B cell (primary cell): ENCODE results near the gene CAMK1D. TPM values are rescaled to one million over a fixed set of nuclear protein-coding genes. Genes with fewer than 3 reads are reported as not detected.

Experiments used
- ATAC-seq: fragments of 200-7000 bp; cut with Tn5 transposase; one replicate; pipeline ENCODE4 v1.10.0; 2021; ENCODE audit warnings: low read depth, mild to moderate bottlenecking, moderate number of reproducible peaks, moderate library complexity
- CTCF ChIA-PET: fragments of 350-600 bp; sonication (Branson Sonifier 250); formaldehyde crosslinking; loops from one replicate; lab custom pipeline; 2021; ENCODE audit warnings: antibody characterized with exemption, inconsistent platforms; lab: Charles Lee
- POLR2A ChIA-PET: fragments of 350-600 bp; sonication (Branson Sonifier 250); formaldehyde crosslinking; loops from one replicate; lab custom pipeline; 2021; ENCODE audit warnings: antibody characterized with exemption; lab: Charles Lee
- DNase-seq: peaks from one replicate; pipeline ENCODE4 v3.0.0; 2013
- H2AFZ ChIP-seq: 2 replicates; pipeline ENCODE4 v1.6.1; 2012; ENCODE audit warnings: mild to moderate bottlenecking, low read depth, low read length; ENCODE audit not compliant: insufficient read depth, poor library complexity, severe bottlenecking
- H3K27ac ChIP-seq, 2 donors: 1 replicate in 1 of 2; 2 replicates in 1 of 2; pipeline ENCODE4 v1.5.1; 2012 to 2013; ENCODE audit warnings: low read length in 2 of 2, mild to moderate bottlenecking in 2 of 2, moderate library complexity in 1 of 2
- H3K27me3 ChIP-seq, 4 experiments: fragments of 200-600 bp in 1 of 4; sonication (generic) in 1 of 4; replicated peaks in 1 of 4; 1 replicate in 2 of 4; 2 replicates in 2 of 4; pipeline versions ENCODE4 v1.6.1 to v1.7.0; 2013 to 2016; ENCODE audit warnings: low read length in 3 of 4, mild to moderate bottlenecking in 2 of 4, mixed read lengths in 1 of 4, moderate library complexity in 1 of 4; ENCODE audit not compliant: insufficient read depth in 4 of 4, control insufficient read depth in 3 of 4; ENCODE audit errors: control extremely low read depth in 1 of 4
- H3K36me3 ChIP-seq, 2 experiments: replicated peaks in 1 of 2; 1 replicate in 1 of 2; 2 replicates in 1 of 2; pipeline versions ENCODE4 v1.6.1 to v1.7.1; 2013; ENCODE audit warnings: low read length in 1 of 2; ENCODE audit not compliant: insufficient read depth in 2 of 2, control insufficient read depth in 1 of 2; ENCODE audit errors: control extremely low read depth in 1 of 2, extremely low read depth in 1 of 2
- H3K4me1 ChIP-seq, 2 donors: fragments of 200-600 bp in 1 of 2; sonication (generic) in 1 of 2; 1 replicate in 1 of 2; 2 replicates in 1 of 2; pipeline versions ENCODE4 v1.5.1 to v1.6.1; 2013 to 2017; ENCODE audit warnings: low read length in 2 of 2; ENCODE audit not compliant: control insufficient read depth in 2 of 2, insufficient read depth in 2 of 2
- H3K4me2 ChIP-seq: replicated peaks from 2 replicates; pipeline ENCODE3; 2012; ENCODE audit warnings: mild to moderate bottlenecking, low read depth, low read length; ENCODE audit not compliant: poor library complexity, severe bottlenecking
- H3K4me3 ChIP-seq, 5 experiments: fragments of 200-600 bp in 1 of 5; sonication (generic) in 1 of 5; 1 replicate in 3 of 5; 2 replicates in 2 of 5; pipeline versions ENCODE4 v1.5.1 to v1.7.0; 2011 to 2016; ENCODE audit warnings: low read length in 4 of 5, mild to moderate bottlenecking in 4 of 5, low read depth in 2 of 5, control low read depth in 1 of 5, moderate library complexity in 1 of 5; ENCODE audit not compliant: insufficient read depth in 1 of 5; ENCODE audit errors: control extremely low read depth in 1 of 5, extremely low read depth in 1 of 5
- H3K79me2 ChIP-seq: fragments of 200-600 bp; sonication (generic); one replicate; pipeline ENCODE4 v1.6.0; 2016; ENCODE audit warnings: low read length; ENCODE audit not compliant: control insufficient read depth, insufficient read depth
- H3K9ac ChIP-seq: fragments of 200-600 bp; sonication (generic); 2 replicates; pipeline ENCODE4 v1.6.1; 2017; ENCODE audit warnings: mild to moderate bottlenecking, low read length, moderate library complexity
- H3K9me3 ChIP-seq, 3 donors: one replicate each; pipeline versions ENCODE4 v1.6.1 to v1.7.1; 2013; ENCODE audit warnings: low read length in 2 of 3; ENCODE audit not compliant: control insufficient read depth in 2 of 3, insufficient read depth in 1 of 3; ENCODE audit errors: control extremely low read depth in 1 of 3
- H4K20me1 ChIP-seq: 2 replicates; pipeline ENCODE4 v1.6.0; 2012; ENCODE audit warnings: mild to moderate bottlenecking, low read length; ENCODE audit not compliant: insufficient read depth, control insufficient read depth, poor library complexity, severe bottlenecking
- H3K27ac Mint-ChIP-seq: one replicate; pipeline ENCODE4 v1.8.0; 2021; ENCODE audit warnings: mixed read lengths
- H3K27me3 Mint-ChIP-seq: one replicate; pipeline ENCODE4 v1.8.0; 2021; ENCODE audit warnings: mixed read lengths
- H3K4me1 Mint-ChIP-seq: one replicate; pipeline ENCODE4 v1.8.0; 2021; ENCODE audit warnings: mixed read lengths
- H3K4me3 Mint-ChIP-seq: one replicate; pipeline ENCODE4 v1.8.0; 2021; ENCODE audit warnings: mixed read lengths
- H3K9me3 Mint-ChIP-seq: one replicate; pipeline ENCODE4 v1.8.0; 2022; ENCODE audit warnings: mixed read lengths; ENCODE audit not compliant: insufficient read depth
- EZH2 ChIP-seq: IDR thresholded peaks from 2 replicates; pipeline ENCODE4 v1.6.1; 2012; ENCODE audit warnings: borderline replicate concordance, low read depth, mild to moderate bottlenecking, moderate library complexity, low read length; ENCODE audit not compliant: insufficient read depth, poor library complexity, severe bottlenecking
- WGBS: methylation state at CpG from one replicate; pipeline ENCODE4 v1.1.5; 2013; ENCODE audit warnings: missing lambda C conversion rate; ENCODE audit not compliant: insufficient coverage; 5-methylcytosine and 5-hydroxymethylcytosine counted together
- intact Hi-C: fragments of 100-400 bp; cut with micrococcal nuclease; formaldehyde crosslinking; loops from one replicate; pipeline ENCODE4 v1.10.0; 2022
- polyA plus RNA-seq: library from polyadenylated mRNA; depleted of rRNA; stranded (reverse); fragments of >200 nt; gene quantifications from 2 replicates; pipeline ENCODE4 v1.2.3, GENCODE V29; 2012
- total RNA-seq, 2 donors: library from RNA; stranded (reverse); fragments of 120-200 nt in 1 of 2; gene quantifications; 1 replicate in 1 of 2; 2 replicates in 1 of 2; pipeline versions ENCODE4 v1.2.3 to v1.2.4, GENCODE V29; 2013 to 2022
- TF ChIP-seq, protein P1 (sequence below): fragments of 200-600 bp; IDR thresholded peaks from one replicate; pipeline ENCODE4 v1.8.0; 2022; ENCODE audit warnings: antibody characterized with exemption, mild to moderate bottlenecking

The CAMK1D gene
- total and polyA plus RNA-seq, 2 donors (not counting 1 experiment from before 2014, with no cell fraction given): 34.1 to 69.7 TPM

DNA sequence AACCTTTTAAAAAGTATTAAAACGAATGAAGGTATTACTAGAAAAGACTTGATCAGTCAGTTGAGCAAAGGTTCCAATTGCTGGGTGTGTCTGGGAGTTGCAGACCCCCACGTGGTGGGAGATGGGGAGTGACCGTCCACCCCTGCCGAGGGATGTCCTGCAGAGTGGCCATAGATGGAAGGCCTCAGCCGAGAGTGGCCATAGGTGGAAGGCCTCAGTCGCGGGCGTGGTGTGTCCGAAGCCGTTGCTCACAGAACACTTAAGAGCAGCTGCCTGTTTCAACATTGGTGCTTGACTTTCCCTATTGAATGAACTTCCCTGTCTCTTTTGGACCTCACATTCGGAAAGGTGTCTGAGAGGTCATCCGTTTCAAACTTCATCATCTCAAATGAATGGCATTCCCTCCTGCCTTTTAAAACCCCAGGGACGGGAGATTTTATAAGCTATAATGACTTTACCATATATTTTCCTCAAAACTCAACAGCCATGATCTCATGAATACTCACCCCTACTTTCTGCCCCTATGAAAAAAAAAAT, 69.4 kb downstream of the CAMK1D start:
- WGBS: 96% methylated on average over 11 of the region's 13 CpGs

DNA sequence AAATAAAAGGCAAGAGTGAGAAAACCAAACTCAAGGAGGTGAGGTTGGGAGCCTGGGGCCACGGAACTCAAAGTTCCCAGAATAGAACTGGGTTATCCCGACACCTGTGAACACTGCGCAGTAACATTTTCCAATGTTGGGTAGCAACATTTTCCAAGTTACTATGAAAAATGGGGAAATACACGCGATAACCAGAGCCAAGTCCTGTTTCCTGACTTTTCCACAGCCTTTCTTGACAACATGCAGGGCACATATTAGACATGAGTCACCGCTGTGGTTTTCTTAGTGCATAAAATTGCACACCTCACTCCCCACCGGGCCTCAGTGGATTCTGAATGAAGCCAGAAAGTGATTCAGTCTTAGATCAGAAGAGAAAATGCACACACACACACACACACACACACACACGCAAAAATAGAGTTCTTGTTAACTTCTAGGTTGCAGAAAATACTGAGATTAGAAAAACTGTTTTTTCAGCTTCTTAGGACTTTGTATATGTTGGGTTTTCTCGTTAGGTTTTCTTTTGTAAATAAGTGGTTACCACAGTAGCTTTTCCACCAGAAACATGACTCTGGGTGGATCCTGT, 70.0 kb downstream of the CAMK1D start:
- Histone ChIP-seq H3K9ac (no peak overlapping the region), H3K4me3 (no peak overlapping the region), H3K9me3 (peaks cover 0 to 1% (median 0%) of the 10 kb centered on the region in 3 donors), H3K27ac (peak overlapping the region in 1 of 2 donors; percentile 27), H3K4me2 (no peak overlapping the region), H3K27me3 (no peaks in the 10 kb centered on the region), H3K36me3 (no peaks in the 10 kb centered on the region), H2AFZ (no peak overlapping the region), H3K79me2 (peaks cover 100% of the 10 kb centered on the region), H3K4me1 (peaks cover 21 to 22% of the 10 kb centered on the region in 2 donors), H4K20me1 (peaks cover 97% of the 10 kb centered on the region)
- Mint-ChIP-seq H3K27me3 (no peaks in the 10 kb centered on the region), H3K9me3 (no peaks in the 10 kb centered on the region), H3K4me3 (peak overlapping the region; percentile 19), H3K4me1 (peaks cover 74% of the 10 kb centered on the region), H3K27ac (peak overlapping the region; percentile 50)
- DNase-seq (no peak), ATAC-seq (peak; percentile 56)
- ChIA-PET POLR2A (no interaction called here), CTCF (interaction anchor here (0.6 to 0.9 kb wide), 2 partner anchors 46 to 204 kb away, joined by 4 to 8 read pairs; no protein-coding TSS in a partner anchor)
- WGBS: 49% methylated on average over 5 of the region's 9 CpGs
- TF ChIP-seq, protein P1, sequence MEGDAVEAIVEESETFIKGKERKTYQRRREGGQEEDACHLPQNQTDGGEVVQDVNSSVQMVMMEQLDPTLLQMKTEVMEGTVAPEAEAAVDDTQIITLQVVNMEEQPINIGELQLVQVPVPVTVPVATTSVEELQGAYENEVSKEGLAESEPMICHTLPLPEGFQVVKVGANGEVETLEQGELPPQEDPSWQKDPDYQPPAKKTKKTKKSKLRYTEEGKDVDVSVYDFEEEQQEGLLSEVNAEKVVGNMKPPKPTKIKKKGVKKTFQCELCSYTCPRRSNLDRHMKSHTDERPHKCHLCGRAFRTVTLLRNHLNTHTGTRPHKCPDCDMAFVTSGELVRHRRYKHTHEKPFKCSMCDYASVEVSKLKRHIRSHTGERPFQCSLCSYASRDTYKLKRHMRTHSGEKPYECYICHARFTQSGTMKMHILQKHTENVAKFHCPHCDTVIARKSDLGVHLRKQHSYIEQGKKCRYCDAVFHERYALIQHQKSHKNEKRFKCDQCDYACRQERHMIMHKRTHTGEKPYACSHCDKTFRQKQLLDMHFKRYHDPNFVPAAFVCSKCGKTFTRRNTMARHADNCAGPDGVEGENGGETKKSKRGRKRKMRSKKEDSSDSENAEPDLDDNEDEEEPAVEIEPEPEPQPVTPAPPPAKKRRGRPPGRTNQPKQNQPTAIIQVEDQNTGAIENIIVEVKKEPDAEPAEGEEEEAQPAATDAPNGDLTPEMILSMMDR: no peak
- no peak for TF ChIP-seq EZH2
- intact Hi-C loops: loop anchor here (10.0 kb wide), 1 partner anchor 65 kb away; no protein-coding TSS in a partner anchor

More for the DNA sequence above, 69.4 kb downstream of the CAMK1D start:
- Histone ChIP-seq H3K79me2 (peaks cover 99% of the 10 kb centered on the region), H3K36me3 (no peaks in the 10 kb centered on the region), H3K4me3 (no peak overlapping the region), H3K27me3 (no peaks in the 10 kb centered on the region), H3K9me3 (no peaks in the 10 kb centered on the region), H3K27ac (no peak overlapping the region), H2AFZ (no peak overlapping the region), H4K20me1 (peaks cover 97% of the 10 kb centered on the region), H3K4me1 (peaks cover 19 to 20% of the 10 kb centered on the region in 2 donors), H3K4me2 (no peak overlapping the region), H3K9ac (no peak overlapping the region)
- DNase-seq (no peak), ATAC-seq (no peak)
- peak overlapping the region; percentile 50 for H3K27ac Mint-ChIP-seq
- no peak overlapping the region for H3K4me3 Mint-ChIP-seq
- no peaks in the 10 kb centered on the region for H3K9me3 Mint-ChIP-seq
- intact Hi-C loops: loop anchor here (10.0 kb wide), 1 partner anchor 64 kb away; no protein-coding TSS in a partner anchor
- POLR2A ChIA-PET: no interaction called here
- peaks cover 73% of the 10 kb centered on the region for H3K4me1 Mint-ChIP-seq
- CTCF ChIA-PET: no interaction called here
- TF ChIP-seq EZH2: no peak
- TF ChIP-seq, protein P1: no peak
- H3K27me3 Mint-ChIP-seq: no peaks in the 10 kb centered on the region
